Duodenal mucosa (tissue), 2 donors: ENCODE measurements around the gene RHOBTB1.
"Not testable (repeated sequence)": the region's sequence is repeated elsewhere in the genome, so short reads cannot be mapped to it uniquely, and the experiment has no call there.

Source experiments
- H3K27ac ChIP-seq: one replicate; pipeline ENCODE4 v1.7.0; 2013; ENCODE audit warnings: low read depth, low read length
- H3K27me3 ChIP-seq, 2 donors: one replicate each; pipeline ENCODE4 v1.7.0; 2013; ENCODE audit warnings: low read length in 2 of 2, control low read depth in 1 of 2; ENCODE audit not compliant: insufficient read depth in 2 of 2, control insufficient read depth in 1 of 2
- H3K36me3 ChIP-seq, 2 donors: one replicate each; pipeline ENCODE4 v1.7.0; 2013; ENCODE audit warnings: low read length in 2 of 2, control low read depth in 1 of 2; ENCODE audit not compliant: insufficient read depth in 2 of 2, control insufficient read depth in 1 of 2
- H3K4me1 ChIP-seq, 2 donors: one replicate each; pipeline ENCODE4 v1.7.0; 2013; ENCODE audit warnings: low read length in 2 of 2, control low read depth in 1 of 2; ENCODE audit not compliant: insufficient read depth in 2 of 2, control insufficient read depth in 1 of 2
- H3K4me3 ChIP-seq, 2 donors: one replicate each; pipeline ENCODE4 v1.7.0; 2013; ENCODE audit warnings: low read length in 2 of 2, low read depth in 1 of 2
- H3K9ac ChIP-seq, 2 donors: one replicate each; pipeline ENCODE4 v1.7.0; 2013; ENCODE audit warnings: low read length in 2 of 2, low read depth in 1 of 2
- H3K9me3 ChIP-seq, 2 donors: one replicate each; pipeline ENCODE4 v1.7.0; 2013; ENCODE audit warnings: low read length in 2 of 2, control low read depth in 1 of 2; ENCODE audit not compliant: control insufficient read depth in 1 of 2

The RHOBTB1 gene

DNA sequence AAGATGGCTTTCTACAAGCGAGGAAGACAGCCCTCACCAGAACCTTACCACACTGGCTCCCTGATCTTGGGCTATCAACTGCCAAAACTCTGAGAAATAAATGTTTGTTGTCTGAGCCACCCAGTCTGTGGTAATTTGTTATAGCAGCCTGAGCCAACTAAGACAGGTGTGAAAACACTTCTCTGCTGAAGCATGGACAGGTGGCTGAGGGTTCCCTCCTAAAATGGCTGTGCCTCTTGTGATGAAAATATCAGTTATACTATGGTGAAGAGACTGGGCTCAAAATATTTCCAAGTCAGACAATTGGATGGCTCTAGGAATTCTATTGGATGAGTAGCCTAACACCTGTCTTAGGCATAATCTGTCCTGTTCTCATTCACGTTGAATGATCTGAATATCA, 87.6 kb downstream of the RHOBTB1 start:
- Histone ChIP-seq H3K27me3 (no peaks in the 10 kb centered on the region), H3K36me3 (no peaks in the 10 kb centered on the region), H3K27ac (no peak overlapping the region), H3K9ac (no peak overlapping the region), H3K9me3 (peaks cover 0 to 4% of the 10 kb centered on the region in 2 donors), H3K4me1 (no peaks in the 10 kb centered on the region), H3K4me3 (no peak overlapping the region)

DNA sequence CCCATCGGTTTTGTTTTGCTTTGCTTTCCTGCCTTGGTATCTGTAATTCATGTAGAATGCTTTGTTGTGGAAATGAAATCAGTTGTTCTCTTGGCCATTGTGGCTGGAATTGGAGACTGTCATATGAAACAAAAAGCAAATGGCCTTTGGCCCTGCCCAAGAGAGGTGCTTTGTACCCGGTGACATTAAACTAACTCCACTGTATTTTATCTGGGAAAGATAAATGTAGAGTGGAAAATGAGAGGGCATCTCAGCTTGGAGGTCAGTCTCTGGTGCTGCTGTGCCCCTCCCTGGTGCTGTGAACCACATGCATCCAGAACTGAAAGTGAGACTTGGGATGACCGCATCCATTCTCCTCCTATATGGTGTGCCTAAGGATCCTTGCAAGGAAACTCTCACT, 90.3 kb downstream of the RHOBTB1 start:
- H3K4me3 ChIP-seq: no peak overlapping the region
- H3K36me3 ChIP-seq: no peaks in the 10 kb centered on the region
- H3K27me3 ChIP-seq: no peaks in the 10 kb centered on the region
- H3K4me1 ChIP-seq: no peaks in the 10 kb centered on the region
- peaks cover 0 to 4% of the 10 kb centered on the region in 2 donors for H3K9me3 ChIP-seq
- H3K9ac ChIP-seq: no peak overlapping the region
- no peak overlapping the region for H3K27ac ChIP-seq

DNA sequence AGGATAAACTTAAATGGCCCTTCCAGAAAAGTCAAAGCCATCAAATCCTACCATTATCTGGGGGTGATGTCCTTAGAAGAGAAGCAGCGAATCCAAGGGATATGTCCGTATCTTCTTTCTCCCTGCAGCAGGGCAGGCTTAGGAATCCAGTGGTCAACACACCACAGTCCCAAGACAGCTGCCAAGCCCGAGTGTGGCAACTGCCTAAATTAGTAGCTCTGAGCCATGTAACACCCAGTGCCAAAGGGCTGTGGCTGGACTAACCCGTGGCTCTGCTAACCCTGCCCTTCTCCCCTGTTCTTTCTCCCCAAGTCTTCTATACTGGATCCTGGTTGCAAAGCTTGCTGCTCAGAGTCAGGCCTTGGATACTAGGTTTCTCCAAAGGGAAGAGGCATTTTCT, 90.9 kb downstream of the RHOBTB1 start:
- Histone ChIP-seq H3K27ac (no peak overlapping the region), H3K9me3 (peaks cover 0 to 4% of the 10 kb centered on the region in 2 donors), H3K4me3 (no peak overlapping the region), H3K9ac (no peak overlapping the region), H3K27me3 (no peaks in the 10 kb centered on the region), H3K36me3 (no peaks in the 10 kb centered on the region), H3K4me1 (no peaks in the 10 kb centered on the region)

DNA sequence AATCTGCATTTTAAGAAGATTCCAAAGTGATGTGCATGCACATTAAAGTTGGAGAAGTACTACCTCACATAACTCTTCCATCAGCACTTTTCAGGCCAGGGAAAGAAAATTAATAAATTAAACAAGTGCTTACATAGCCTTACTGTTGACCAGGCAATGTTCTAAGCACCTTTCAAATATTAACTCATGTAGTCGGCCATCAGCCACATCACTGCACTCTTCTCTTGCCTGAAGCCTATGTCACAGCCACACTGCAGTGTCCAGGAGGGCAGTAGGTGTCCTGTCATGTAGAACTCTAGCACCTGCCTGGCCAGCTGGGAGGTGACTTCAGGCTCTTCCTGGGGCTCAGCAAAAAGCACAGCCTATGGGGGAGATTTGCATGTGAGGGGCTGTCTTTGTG, 94.2 kb downstream of the RHOBTB1 start:
- Histone ChIP-seq H3K4me3 (no peak overlapping the region), H3K27ac (no peak overlapping the region), H3K27me3 (no peaks in the 10 kb centered on the region), H3K9me3 (no peaks in the 10 kb centered on the region), H3K36me3 (no peaks in the 10 kb centered on the region), H3K4me1 (no peaks in the 10 kb centered on the region), H3K9ac (no peak overlapping the region)

DNA sequence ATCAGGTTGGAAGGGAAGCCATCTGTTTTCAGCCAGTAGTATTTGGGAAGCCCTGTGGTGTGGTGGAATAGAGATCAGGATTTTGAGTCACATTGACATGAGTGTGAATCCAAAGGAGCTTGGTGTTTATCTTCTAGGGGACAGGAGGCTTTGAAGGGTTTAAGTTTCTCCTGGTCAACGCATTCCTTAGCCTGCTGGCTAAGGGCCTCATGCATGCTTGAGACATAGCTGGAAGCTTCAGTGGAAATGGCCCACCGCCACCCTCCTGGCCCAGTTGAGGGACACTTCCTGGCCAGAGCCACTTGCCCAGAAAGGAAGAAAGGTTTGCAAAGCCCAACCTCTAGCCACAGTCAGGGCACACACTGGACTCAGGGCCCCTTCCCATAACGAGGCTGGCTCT, 94.8 kb downstream of the RHOBTB1 start:
- no peak overlapping the region for H3K9ac ChIP-seq
- no peaks in the 10 kb centered on the region for H3K4me1 ChIP-seq
- H3K27me3 ChIP-seq: no peaks in the 10 kb centered on the region
- H3K9me3 ChIP-seq: no peaks in the 10 kb centered on the region
- H3K4me3 ChIP-seq: no peak overlapping the region
- no peaks in the 10 kb centered on the region for H3K36me3 ChIP-seq
- H3K27ac ChIP-seq: no peak overlapping the region

DNA sequence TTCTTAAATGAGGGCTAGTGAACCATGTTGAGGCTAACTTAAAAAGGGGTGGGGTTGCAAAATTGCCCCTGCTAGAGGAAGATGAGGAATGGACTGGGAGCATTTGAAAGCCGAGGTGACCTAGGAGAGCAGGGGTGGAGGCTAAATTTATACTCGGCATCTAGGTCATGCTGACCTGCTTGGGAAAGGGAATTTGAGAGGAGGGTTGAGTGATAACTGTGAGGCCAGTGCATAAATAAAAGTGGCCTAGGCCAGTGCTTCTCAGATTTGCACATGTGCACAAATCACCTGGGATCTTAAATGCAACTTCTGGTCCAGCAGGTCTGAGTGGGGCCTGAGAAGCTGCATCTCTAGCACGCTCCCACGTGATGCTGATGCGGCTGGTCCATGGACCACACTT, 95.3 kb downstream of the RHOBTB1 start:
- Histone ChIP-seq H3K4me1 (no peaks in the 10 kb centered on the region), H3K4me3 (no peak overlapping the region), H3K9ac (no peak overlapping the region), H3K9me3 (no peaks in the 10 kb centered on the region), H3K27me3 (no peaks in the 10 kb centered on the region), H3K36me3 (no peaks in the 10 kb centered on the region), H3K27ac (no peak overlapping the region)

DNA sequence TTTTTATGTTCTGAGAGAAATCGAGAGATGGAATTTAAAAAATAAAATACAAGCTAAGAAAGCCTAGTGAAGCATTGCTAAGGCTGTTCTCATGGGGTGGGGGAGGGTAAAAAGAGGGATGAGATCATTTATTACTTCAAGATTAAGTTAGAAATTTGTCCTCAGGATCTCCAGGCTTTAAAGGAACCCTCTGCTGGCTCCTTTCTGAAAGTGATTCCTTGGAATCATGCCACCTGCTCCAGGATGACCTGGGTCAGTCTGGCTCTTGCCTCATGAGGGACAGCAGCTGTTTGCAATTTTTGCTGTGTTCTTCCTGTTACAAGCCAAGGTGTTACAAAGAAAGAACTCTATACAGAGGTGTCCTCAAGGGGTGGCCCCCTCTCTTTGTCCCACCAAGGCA, 95.9 kb downstream of the RHOBTB1 start:
- no peaks in the 10 kb centered on the region for H3K36me3 ChIP-seq
- H3K9me3 ChIP-seq: no peaks in the 10 kb centered on the region
- no peak overlapping the region for H3K27ac ChIP-seq
- no peak overlapping the region for H3K9ac ChIP-seq
- H3K27me3 ChIP-seq: no peaks in the 10 kb centered on the region
- H3K4me3 ChIP-seq: no peak overlapping the region
- no peaks in the 10 kb centered on the region for H3K4me1 ChIP-seq

DNA sequence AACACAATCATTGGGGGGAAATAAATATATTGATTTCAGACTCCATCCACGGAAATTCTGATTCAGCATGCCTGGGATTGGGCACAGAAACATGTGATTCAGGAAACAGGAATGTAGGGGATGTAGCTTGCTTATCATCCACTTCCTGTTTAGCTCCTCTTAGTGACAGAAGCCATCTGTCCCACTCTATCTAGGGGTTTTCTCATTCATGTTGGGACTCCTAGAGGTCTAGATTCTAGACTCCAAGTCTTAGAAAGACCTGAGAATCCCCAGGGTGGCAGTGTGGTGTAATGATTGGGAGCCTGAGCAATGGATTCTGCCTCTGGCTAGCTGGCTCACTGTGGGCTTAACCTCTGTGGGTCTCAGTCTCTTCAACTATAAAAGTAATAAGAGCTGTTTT, 97.8 kb downstream of the RHOBTB1 start:
- Histone ChIP-seq H3K27me3 (no peaks in the 10 kb centered on the region), H3K4me1 (no peaks in the 10 kb centered on the region), H3K27ac (no peak overlapping the region), H3K9me3 (no peaks in the 10 kb centered on the region), H3K9ac (no peak overlapping the region), H3K4me3 (no peak overlapping the region), H3K36me3 (no peaks in the 10 kb centered on the region)

DNA sequence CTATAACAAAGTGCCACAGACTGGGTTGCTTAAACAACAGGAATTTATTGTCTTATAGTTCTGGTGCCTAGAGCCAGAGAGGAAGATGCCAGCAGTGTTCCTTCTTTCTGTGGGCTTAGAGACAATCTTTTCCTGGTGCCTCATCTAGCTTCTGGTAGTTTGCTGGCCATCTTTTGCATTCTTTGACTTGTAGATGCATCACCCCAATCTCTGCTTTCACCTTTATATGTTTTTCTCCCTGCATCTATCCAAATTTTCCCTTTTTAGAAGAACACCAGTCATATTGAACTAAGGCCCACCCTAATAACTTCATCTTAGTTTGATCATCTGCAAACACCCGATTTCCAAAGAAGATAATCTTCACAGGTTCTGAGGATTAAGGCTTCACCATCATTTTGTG, 98.9 kb downstream of the RHOBTB1 start:
- Histone ChIP-seq H3K36me3 (no peaks in the 10 kb centered on the region), H3K9me3 (no peaks in the 10 kb centered on the region), H3K9ac (no peak overlapping the region), H3K4me3 (no peak overlapping the region), H3K27me3 (no peaks in the 10 kb centered on the region), H3K27ac (no peak overlapping the region), H3K4me1 (no peaks in the 10 kb centered on the region)

DNA sequence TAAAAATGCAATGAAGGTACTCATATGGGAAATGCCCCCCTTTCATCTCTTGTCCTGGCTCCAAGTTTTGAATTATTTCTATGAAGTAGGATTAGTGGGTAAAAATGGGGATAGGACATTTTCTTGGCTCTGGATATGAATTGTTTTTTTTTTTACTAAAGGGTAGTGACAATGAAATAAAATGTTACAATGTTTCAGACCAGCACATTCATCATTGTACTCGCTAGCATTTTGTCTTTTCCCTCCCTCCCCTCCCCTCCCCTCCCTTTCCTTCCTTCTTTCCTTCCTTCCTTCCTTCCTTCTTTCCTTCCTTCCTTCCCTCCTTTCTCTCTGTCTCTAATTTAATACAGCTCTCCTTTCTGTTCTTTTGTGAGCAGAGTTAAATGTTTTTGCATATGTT, 101.3 kb downstream of the RHOBTB1 start:
- Histone ChIP-seq H3K4me3 (no peak overlapping the region), H3K36me3 (no peaks in the 10 kb centered on the region), H3K4me1 (no peaks in the 10 kb centered on the region), H3K9me3 (no peaks in the 10 kb centered on the region), H3K9ac (no peak overlapping the region), H3K27me3 (no peaks in the 10 kb centered on the region), H3K27ac (no peak overlapping the region)

DNA sequence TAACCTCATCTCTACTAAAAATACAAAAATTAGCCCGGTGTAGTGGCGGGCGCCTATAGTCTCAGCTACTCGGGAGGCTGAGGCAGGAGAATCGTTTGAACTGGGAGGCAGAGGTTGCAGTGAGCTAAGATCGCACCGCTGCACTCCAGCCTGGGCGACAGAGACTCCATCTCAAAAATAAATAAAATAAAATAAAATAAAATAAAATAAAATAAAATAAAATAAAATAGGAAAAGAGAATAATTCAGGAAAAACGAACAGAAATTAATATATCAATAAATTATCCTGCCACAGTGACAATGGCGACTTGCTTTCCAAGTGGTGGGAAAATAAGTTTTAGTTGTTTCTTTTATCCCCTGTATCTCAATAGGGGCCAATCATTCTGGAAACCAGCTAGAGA, 102.8 kb downstream of the RHOBTB1 start:
- H3K9ac ChIP-seq, H3K4me1 ChIP-seq, H3K36me3 ChIP-seq, H3K4me3 ChIP-seq, H3K27me3 ChIP-seq, H3K9me3 ChIP-seq, H3K27ac ChIP-seq: not testable (repeated sequence)
